DOHH2 (cell line): ENCODE data around the gene B3GLCT.
A peak's percentile ranks its signal among the peaks of the same experiment; 100 is the strongest.

Experiments used
- H3F3A ChIP-seq: fragments of 200-600 bp; sonication (generic), shearing (Covaris generic); 2 replicates; pipeline ENCODE4 v1.6.0; 2016; ENCODE audit warnings: antibody characterized with exemption, mild to moderate bottlenecking; ENCODE audit not compliant: control insufficient read depth, insufficient read depth
- H3K27ac ChIP-seq: fragments of 200-600 bp; sonication (generic); 2 replicates; pipeline ENCODE4 v1.5.1; 2014; ENCODE audit warnings: low read depth, mild to moderate bottlenecking, low read length, moderate library complexity
- H3K27me3 ChIP-seq: fragments of 200-600 bp; sonication (generic); 2 replicates; pipeline ENCODE4 v1.6.1; 2014; ENCODE audit warnings: mild to moderate bottlenecking, low read length, mixed read lengths; ENCODE audit not compliant: control insufficient read depth
- H3K36me3 ChIP-seq: fragments of 200-600 bp; sonication (generic); 2 replicates; pipeline ENCODE4 v1.6.1; 2014; ENCODE audit warnings: mild to moderate bottlenecking, low read length, moderate library complexity, mixed read lengths; ENCODE audit not compliant: control insufficient read depth
- H3K4me1 ChIP-seq: fragments of 200-600 bp; sonication (generic); 2 replicates; pipeline ENCODE4 v1.6.1; 2014; ENCODE audit warnings: mild to moderate bottlenecking, low read length, mixed read lengths; ENCODE audit not compliant: control insufficient read depth
- H3K4me2 ChIP-seq: fragments of 200-600 bp; sonication (generic); 2 replicates; pipeline ENCODE4 v1.6.0; 2014; ENCODE audit warnings: mild to moderate bottlenecking, low read length, moderate library complexity
- H3K4me3 ChIP-seq: fragments of 200-600 bp; sonication (generic); 2 replicates; pipeline ENCODE4 v1.5.1; 2014; ENCODE audit warnings: mild to moderate bottlenecking, low read length, mixed read lengths
- H3K79me2 ChIP-seq: fragments of 200-600 bp; sonication (generic); 2 replicates; pipeline ENCODE4 v1.6.1; 2014; ENCODE audit warnings: mild to moderate bottlenecking, low read length, mixed read lengths; ENCODE audit not compliant: control insufficient read depth
- H3K9me2 ChIP-seq: fragments of 200-600 bp; sonication (generic); replicated peaks from 2 replicates; pipeline ENCODE4 v1.6.1; 2014; ENCODE audit warnings: mild to moderate bottlenecking, low read length, mixed read lengths; ENCODE audit not compliant: control insufficient read depth
- H3K9me3 ChIP-seq: fragments of 200-600 bp; sonication (generic); 2 replicates; pipeline ENCODE4 v1.6.1; 2014; ENCODE audit warnings: antibody characterized with exemption, low read length, mixed read lengths; ENCODE audit not compliant: control insufficient read depth, insufficient read depth
- H4K20me1 ChIP-seq: fragments of 200-600 bp; sonication (generic); 2 replicates; pipeline ENCODE4 v1.6.0; 2014; ENCODE audit warnings: low read depth, mild to moderate bottlenecking, antibody characterized with exemption, low read length, moderate library complexity; ENCODE audit not compliant: control insufficient read depth, insufficient read depth
- EZH2phosphoT487 ChIP-seq: fragments of 200-600 bp; sonication (generic); IDR thresholded peaks from 2 replicates; pipeline ENCODE4 v1.6.1; 2017; ENCODE audit warnings: borderline replicate concordance, mild to moderate bottlenecking, antibody characterized with exemption, low read length, moderate library complexity, mixed read lengths
- TF ChIP-seq, protein P1 (sequence below): fragments of 200-600 bp; sonication (generic); IDR thresholded peaks from one replicate; pipeline ENCODE4 v1.5.1; 2014; ENCODE audit warnings: antibody characterized with exemption, mild to moderate bottlenecking, low read depth, low read length; ENCODE audit not compliant: poor library complexity, severe bottlenecking

Gene B3GLCT

DNA sequence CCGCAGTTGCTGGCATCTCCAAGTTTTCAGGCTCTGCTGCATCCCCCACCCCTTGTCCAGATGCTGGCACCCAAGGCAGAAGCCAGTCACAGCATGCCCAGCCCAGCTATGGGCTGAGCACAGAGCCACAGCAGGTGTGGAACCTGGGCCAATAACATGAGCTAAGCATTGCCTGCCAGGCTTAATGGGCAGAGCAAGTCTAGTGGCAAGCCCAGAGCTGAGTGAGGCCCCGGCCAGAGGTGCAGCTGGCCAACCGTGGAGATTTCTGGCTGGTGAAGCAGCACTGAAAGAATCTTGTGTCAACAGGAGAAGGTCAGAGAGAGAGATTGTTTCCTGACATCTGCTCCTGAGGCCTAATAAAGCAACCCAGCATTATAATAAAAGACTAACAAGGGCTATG, 111.0 kb downstream of the B3GLCT start:
- H3K4me3 ChIP-seq, result no peak overlapping the region
- H3K9me3 ChIP-seq, result peaks cover 55% of the 10 kb centered on the region
- TF ChIP-seq, protein P1, sequence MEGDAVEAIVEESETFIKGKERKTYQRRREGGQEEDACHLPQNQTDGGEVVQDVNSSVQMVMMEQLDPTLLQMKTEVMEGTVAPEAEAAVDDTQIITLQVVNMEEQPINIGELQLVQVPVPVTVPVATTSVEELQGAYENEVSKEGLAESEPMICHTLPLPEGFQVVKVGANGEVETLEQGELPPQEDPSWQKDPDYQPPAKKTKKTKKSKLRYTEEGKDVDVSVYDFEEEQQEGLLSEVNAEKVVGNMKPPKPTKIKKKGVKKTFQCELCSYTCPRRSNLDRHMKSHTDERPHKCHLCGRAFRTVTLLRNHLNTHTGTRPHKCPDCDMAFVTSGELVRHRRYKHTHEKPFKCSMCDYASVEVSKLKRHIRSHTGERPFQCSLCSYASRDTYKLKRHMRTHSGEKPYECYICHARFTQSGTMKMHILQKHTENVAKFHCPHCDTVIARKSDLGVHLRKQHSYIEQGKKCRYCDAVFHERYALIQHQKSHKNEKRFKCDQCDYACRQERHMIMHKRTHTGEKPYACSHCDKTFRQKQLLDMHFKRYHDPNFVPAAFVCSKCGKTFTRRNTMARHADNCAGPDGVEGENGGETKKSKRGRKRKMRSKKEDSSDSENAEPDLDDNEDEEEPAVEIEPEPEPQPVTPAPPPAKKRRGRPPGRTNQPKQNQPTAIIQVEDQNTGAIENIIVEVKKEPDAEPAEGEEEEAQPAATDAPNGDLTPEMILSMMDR, result no peak
- no peak for TF ChIP-seq EZH2phosphoT487
- H3K27me3 ChIP-seq, result no peaks in the 10 kb centered on the region
- H4K20me1 ChIP-seq, result no peaks in the 10 kb centered on the region
- H3K36me3 ChIP-seq, result no peaks in the 10 kb centered on the region; the same call in none of the 2 replicates
- H3K4me1 ChIP-seq, result peaks cover 22% of the 10 kb centered on the region
- no peaks in the 10 kb centered on the region for H3K79me2 ChIP-seq
- H3K4me2 ChIP-seq, result 0 out of 2 replicates have a peak overlapping the region, but pooled peaks have one; percentile 1
- peak overlapping the region; percentile 46 for H3K27ac ChIP-seq
- H3F3A ChIP-seq, result no peaks in the 10 kb centered on the region
- H3K9me2 ChIP-seq, result no peaks in the 10 kb centered on the region

DNA sequence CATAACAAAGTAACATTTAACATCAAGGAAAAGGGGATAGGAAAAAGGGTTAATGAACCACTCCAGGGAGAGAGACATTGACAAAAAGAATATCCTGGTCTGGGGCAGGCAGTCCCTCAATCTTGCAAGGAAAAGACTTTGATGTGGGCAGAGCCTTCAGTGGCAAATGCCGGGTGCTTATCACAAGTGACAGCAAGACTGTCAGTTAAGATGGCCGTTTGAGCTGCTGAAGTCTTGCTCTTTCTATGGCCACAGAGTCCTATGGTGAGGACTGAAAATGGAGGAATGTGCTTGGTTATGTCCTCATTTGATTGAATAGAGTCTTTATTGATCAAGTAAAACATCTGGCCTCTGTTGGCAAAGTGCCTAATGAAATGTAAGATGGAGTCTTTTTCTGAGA, 112.1 kb downstream of the B3GLCT start:
- peaks cover 22% of the 10 kb centered on the region for H3K4me1 ChIP-seq
- peaks cover 62% of the 10 kb centered on the region for H3K9me3 ChIP-seq
- H3K27me3 ChIP-seq, result no peaks in the 10 kb centered on the region
- TF ChIP-seq, protein P1, result no peak
- no peak for TF ChIP-seq EZH2phosphoT487
- no peak overlapping the region for H3K27ac ChIP-seq
- H3K79me2 ChIP-seq, result no peaks in the 10 kb centered on the region
- no peak overlapping the region for H3K4me3 ChIP-seq
- no peak overlapping the region for H3K4me2 ChIP-seq
- H3K9me2 ChIP-seq, result no peaks in the 10 kb centered on the region
- no peaks in the 10 kb centered on the region for H3F3A ChIP-seq
- no peaks in the 10 kb centered on the region; the same call in none of the 2 replicates for H3K36me3 ChIP-seq
- no peaks in the 10 kb centered on the region for H4K20me1 ChIP-seq

DNA sequence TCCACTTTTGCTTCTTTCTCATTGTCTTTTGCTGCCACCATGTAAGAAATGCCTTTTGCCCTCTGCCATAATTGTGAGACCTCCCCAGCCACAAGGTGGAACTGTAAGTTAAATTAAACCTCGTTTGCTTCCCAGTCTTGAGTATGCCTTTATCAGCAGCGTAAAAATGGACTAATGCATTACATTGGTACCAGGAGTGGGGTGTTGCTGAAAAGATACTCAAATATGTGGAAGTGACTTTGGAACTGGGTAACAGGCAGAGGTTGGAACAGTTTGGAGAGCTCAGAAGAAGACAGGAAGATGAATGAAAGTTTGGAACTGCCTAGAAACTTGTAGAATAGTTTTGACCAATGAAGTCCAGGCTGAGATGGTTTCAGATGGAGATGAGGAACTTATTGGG, 115.2 kb downstream of the B3GLCT start:
- Histone ChIP-seq H3K4me1 (peaks cover 38% of the 10 kb centered on the region), H3K27me3 (no peaks in the 10 kb centered on the region), H3F3A (peaks cover 3% of the 10 kb centered on the region; the same call in 1 of the 2 replicates), H4K20me1 (no peaks in the 10 kb centered on the region), H3K79me2 (no peaks in the 10 kb centered on the region), H3K9me2 (no peaks in the 10 kb centered on the region), H3K4me3 (no peak overlapping the region), H3K27ac (no peak overlapping the region), H3K9me3 (peaks cover 75% of the 10 kb centered on the region), H3K36me3 (peaks cover 23% of the 10 kb centered on the region), H3K4me2 (no peak overlapping the region)
- TF ChIP-seq, protein P1, result no peak
- no peak for TF ChIP-seq EZH2phosphoT487
